ENCODE results near the gene TGFBR3.
A peak's percentile ranks its signal among the peaks of the same experiment; 100 is the strongest.
"Not testable (repeated sequence)": the region's sequence is repeated elsewhere in the genome, so short reads cannot be mapped to it uniquely, and the experiment has no call there.

The TGFBR3 gene

DNA sequence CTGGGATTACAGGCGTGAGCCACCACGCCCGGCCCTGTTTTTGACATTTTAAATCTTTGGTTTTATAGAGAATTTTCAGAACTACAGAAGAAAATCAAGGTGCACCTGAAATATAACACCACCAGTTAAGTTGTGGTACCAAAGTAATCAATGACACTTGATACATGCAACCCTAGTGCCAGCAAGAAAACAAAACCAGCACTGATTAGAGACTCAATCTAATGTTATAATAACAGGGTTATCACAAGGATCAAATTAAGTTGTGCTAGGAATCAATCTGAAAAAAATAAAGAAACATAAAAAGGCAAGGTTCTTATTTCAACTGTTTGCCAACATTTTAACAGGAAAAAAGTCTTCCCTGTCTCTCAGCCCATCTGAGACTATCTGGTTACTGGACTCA, 23.8 kb downstream of the TGFBR3 start:
- no peaks in the 10 kb centered on the region for H3K27me3 ChIP-seq (ENCODE audit: control insufficient read depth, insufficient read depth, low read length)
- H3K4me2 ChIP-seq (ENCODE audit: low read length): no peak overlapping the region
- H3K9me3 ChIP-seq (replicated peaks; ENCODE audit: low read length): no peaks in the 10 kb centered on the region
- H3K36me3 ChIP-seq (ENCODE audit: insufficient read depth, low read length): no peaks in the 10 kb centered on the region
- H3K9ac ChIP-seq (ENCODE audit: low read depth, low read length): no peak overlapping the region
- H3K4me1 ChIP-seq (ENCODE audit: control insufficient read depth, insufficient read depth, low read length): peaks cover 14% of the 10 kb centered on the region
- no peak overlapping the region for H3K4me3 ChIP-seq (ENCODE audit: low read length)

DNA sequence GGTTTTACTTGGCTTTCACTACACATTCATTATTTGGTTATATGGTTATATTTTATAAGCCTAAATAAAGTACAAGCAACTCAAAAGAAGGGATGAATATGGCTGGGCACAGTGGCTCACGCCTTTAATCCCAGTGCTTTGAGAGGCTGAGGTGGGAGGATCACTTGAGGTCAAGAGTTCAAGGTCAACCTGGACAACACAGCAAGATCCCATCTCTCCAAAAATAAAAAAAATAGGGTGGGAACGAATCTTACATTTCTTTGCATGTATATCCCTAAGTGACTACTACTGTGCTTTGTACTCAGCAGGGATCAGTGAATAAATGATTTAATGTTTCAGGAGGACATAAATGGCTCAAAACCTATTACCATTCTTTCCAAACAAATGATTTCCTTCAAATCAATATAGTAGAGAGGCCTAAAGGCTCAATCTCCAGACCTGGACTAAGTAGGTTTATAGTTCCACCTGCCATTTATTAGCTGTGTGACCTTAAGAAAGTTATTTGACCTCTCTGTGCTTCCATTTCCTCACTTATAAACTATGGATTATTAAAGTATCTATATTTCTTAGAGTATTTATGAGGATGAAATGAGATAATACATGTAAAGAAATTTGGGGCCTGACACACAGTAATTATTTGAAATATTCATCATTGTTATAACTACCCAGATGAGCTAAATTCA, 28.3 kb downstream of the TGFBR3 start:
- Histone ChIP-seq H3K9ac (ENCODE audit: low read depth, low read length) (no peak overlapping the region), H3K9me3 (replicated peaks; ENCODE audit: low read length) (no peaks in the 10 kb centered on the region), H3K4me3 (ENCODE audit: low read length) (no peak overlapping the region), H3K27me3 (ENCODE audit: control insufficient read depth, insufficient read depth, low read length) (no peaks in the 10 kb centered on the region), H3K4me1 (ENCODE audit: control insufficient read depth, insufficient read depth, low read length) (no peaks in the 10 kb centered on the region), H3K4me2 (ENCODE audit: low read length) (no peak overlapping the region), H3K36me3 (ENCODE audit: insufficient read depth, low read length) (no peaks in the 10 kb centered on the region)

DNA sequence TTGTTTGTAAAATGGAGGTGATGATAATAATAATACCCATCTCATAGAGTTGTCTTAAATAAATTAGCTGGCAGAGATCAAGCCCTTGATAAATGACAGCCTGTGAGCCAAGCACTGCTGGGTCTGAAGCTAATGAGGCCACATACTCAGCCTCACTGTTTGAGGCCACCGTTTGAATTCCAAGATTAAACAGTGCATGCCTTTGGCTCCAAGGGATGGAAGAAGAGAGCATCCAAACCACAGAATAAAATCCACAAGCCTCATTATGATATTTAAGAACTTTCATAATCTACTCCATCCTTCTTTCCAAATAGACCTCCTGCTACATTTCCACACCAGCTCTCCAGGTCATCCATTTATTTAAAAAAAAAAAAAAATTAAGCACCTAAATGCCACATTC, 29.0 kb downstream of the TGFBR3 start:
- no peaks in the 10 kb centered on the region for H3K9me3 ChIP-seq (replicated peaks; ENCODE audit: low read length)
- no peak overlapping the region for H3K9ac ChIP-seq (ENCODE audit: low read depth, low read length)
- H3K27me3 ChIP-seq (ENCODE audit: control insufficient read depth, insufficient read depth, low read length): no peaks in the 10 kb centered on the region
- no peaks in the 10 kb centered on the region for H3K36me3 ChIP-seq (ENCODE audit: insufficient read depth, low read length)
- H3K4me2 ChIP-seq (ENCODE audit: low read length): no peak overlapping the region
- no peaks in the 10 kb centered on the region for H3K4me1 ChIP-seq (ENCODE audit: control insufficient read depth, insufficient read depth, low read length)
- H3K4me3 ChIP-seq (ENCODE audit: low read length): no peak overlapping the region

DNA sequence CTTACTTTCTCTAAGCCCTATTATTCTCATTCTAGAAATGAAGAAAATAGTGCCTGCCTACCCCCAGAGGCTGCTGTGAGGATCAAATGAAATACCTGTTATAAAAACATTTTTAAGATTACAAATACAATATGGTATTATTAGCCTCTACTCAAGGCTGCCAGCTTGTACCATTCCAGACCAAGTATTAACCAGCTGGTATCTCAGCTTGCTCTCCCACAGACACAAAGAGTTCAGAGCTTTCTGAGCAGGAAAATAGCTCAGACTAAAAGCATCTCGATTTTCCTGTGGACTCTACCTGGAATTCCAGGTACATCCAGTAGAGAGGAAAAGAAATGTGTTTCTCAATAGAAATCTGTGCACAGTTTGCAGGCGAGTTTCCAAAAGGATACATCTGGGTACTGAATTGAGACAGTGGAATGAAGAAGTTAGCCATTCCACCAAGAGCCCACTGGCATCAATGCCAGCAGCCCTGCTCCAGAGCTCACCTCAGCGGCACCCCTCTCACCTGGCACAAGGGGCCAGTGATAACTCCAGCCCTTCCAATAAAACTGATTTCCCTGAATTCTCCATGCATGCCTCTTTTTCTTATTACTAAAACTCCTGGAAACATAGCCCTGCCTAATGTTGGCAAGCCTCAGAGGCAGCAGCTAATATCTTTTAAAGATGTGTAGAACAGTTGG, 31.0 kb downstream of the TGFBR3 start:
- Histone ChIP-seq H3K27me3 (ENCODE audit: control insufficient read depth, insufficient read depth, low read length) (no peaks in the 10 kb centered on the region), H3K9me3 (replicated peaks; ENCODE audit: low read length) (no peaks in the 10 kb centered on the region), H3K36me3 (ENCODE audit: insufficient read depth, low read length) (no peaks in the 10 kb centered on the region), H3K9ac (ENCODE audit: low read depth, low read length) (no peak overlapping the region), H3K4me2 (ENCODE audit: low read length) (no peak overlapping the region), H3K4me1 (ENCODE audit: control insufficient read depth, insufficient read depth, low read length) (peaks cover 8% of the 10 kb centered on the region), H3K4me3 (ENCODE audit: low read length) (no peak overlapping the region)

DNA sequence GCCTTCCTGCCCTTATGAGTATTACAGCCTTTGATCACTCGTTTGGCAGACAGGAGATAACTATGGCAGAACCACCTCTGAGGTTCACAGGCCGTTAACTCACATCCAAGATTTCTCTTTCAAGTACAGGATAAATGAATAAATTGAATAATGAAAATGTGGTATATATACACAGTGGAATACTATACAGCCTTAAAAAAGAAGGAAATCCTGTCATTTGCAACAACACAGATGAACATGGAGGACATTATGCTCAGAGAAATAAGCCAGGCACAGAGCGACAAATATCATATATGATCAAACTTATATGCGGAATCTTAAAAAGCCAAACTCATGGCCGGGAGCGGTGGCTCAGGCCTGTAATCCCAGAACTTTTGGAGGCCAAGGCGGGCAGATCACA, 32.6 kb downstream of the TGFBR3 start:
- Histone ChIP-seq H3K36me3 (ENCODE audit: insufficient read depth, low read length) (no peaks in the 10 kb centered on the region), H3K4me1 (ENCODE audit: control insufficient read depth, insufficient read depth, low read length) (peaks cover 8% of the 10 kb centered on the region), H3K27me3 (ENCODE audit: control insufficient read depth, insufficient read depth, low read length) (no peaks in the 10 kb centered on the region)

DNA sequence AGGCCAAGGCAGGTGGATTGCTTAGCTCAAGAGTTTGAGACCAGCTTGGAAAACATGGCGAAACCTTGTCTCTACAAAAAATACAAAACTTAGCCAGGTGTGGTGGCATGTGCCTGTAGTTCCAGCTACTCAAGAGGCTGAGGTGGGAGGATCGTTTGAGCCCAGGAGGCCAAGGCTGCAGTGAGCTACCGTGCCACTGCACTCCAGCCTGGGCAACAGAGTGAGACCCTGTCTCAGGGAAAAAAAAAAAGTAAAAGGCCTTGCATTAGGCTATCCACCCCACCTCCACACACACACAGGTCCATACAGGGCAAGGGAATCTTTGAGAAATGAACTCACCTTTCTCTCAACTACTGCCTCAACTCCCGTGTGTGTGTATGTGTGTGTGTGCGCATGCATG, 33.9 kb downstream of the TGFBR3 start:
- H3K27me3 ChIP-seq (ENCODE audit: control insufficient read depth, insufficient read depth, low read length); H3K36me3 ChIP-seq (ENCODE audit: insufficient read depth, low read length); H3K9ac ChIP-seq (ENCODE audit: low read depth, low read length); H3K4me1 ChIP-seq (ENCODE audit: control insufficient read depth, insufficient read depth, low read length); H3K4me3 ChIP-seq (ENCODE audit: low read length); H3K9me3 ChIP-seq (replicated peaks; ENCODE audit: low read length); H3K4me2 ChIP-seq (ENCODE audit: low read length): not testable (repeated sequence)

More for the DNA sequence above, 32.6 kb downstream of the TGFBR3 start:
- Histone ChIP-seq H3K4me2 (ENCODE audit: low read length) (no peak overlapping the region), H3K4me3 (ENCODE audit: low read length) (no peak overlapping the region), H3K9me3 (replicated peaks; ENCODE audit: low read length) (no peaks in the 10 kb centered on the region), H3K9ac (ENCODE audit: low read depth, low read length) (no peak overlapping the region)

DNA sequence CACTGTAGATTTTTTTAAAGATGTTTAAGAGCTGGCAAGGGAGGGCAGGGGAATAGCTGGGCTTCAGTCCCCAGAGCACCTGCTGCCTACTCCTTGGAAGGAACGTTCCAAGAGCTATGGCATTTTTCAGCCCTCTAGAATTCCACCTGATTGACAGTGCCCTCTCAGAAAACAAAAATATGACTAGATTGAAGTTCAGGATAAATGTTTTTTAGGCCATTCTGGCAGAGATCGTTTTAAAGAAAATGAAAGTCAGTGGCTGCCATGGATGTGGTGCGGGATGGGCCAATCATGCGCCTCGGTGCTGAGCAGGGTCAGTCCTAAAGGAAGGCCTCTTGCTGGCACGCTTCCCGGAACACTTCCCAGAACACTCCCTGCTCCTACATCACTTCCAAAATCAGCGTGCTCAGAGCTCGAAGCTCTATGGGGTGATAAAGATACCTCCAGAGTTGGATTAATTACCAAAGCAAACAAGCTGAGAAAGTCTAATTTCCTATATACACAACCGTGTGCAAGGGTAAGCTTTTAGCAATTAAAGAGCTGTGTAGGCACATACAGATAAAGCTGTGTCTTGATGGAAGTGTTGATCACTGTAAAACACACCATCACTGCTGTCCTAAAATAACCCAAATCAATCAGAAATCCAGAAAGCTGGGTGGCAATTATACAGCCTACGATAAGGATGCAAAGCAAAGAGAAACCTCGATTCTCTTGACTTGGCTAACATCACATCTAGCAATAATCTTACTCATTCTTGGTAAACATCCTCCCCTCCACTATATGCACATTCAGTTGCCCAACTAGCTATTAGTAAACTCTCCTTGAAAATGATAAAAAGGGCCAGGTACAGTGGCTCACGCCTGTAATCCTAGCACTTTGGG, 34.6 kb downstream of the TGFBR3 start:
- no peaks in the 10 kb centered on the region for H3K27me3 ChIP-seq (ENCODE audit: control insufficient read depth, insufficient read depth, low read length)
- H3K4me1 ChIP-seq (ENCODE audit: control insufficient read depth, insufficient read depth, low read length): peaks cover 14% of the 10 kb centered on the region
- H3K9ac ChIP-seq (ENCODE audit: low read depth, low read length): no peak overlapping the region
- peak overlapping the region; percentile 48 for H3K4me3 ChIP-seq (ENCODE audit: low read length)
- H3K36me3 ChIP-seq (ENCODE audit: insufficient read depth, low read length): no peaks in the 10 kb centered on the region
- H3K4me2 ChIP-seq (ENCODE audit: low read length): peak overlapping the region; percentile 67
- H3K9me3 ChIP-seq (replicated peaks; ENCODE audit: low read length): no peaks in the 10 kb centered on the region

DNA sequence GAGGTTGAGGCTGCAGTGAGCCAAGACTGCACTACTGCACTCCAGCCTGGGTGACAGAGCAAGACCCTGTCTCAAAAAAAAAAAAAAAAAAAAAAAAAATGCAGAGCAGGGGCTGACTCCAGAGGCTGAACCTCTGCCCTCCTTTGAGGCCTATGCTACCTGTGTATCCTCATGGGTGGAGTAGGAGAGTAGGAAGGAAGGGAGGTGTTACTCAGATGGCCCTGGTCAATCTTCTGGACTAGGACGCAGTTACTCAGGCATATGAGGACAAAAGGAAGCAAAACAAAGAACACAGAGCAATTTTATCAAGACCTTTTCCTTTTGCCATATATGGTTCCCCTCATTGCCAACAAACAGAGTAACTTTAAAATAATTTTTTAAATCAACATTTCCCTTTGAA, 35.2 kb downstream of the TGFBR3 start:
- Histone ChIP-seq H3K4me3 (ENCODE audit: low read length) (peak overlapping the region; percentile 48), H3K36me3 (ENCODE audit: insufficient read depth, low read length) (no peaks in the 10 kb centered on the region), H3K9ac (ENCODE audit: low read depth, low read length) (no peak overlapping the region), H3K9me3 (replicated peaks; ENCODE audit: low read length) (no peaks in the 10 kb centered on the region), H3K27me3 (ENCODE audit: control insufficient read depth, insufficient read depth, low read length) (no peaks in the 10 kb centered on the region), H3K4me2 (ENCODE audit: low read length) (peak overlapping the region; percentile 67), H3K4me1 (ENCODE audit: control insufficient read depth, insufficient read depth, low read length) (peaks cover 20% of the 10 kb centered on the region)

DNA sequence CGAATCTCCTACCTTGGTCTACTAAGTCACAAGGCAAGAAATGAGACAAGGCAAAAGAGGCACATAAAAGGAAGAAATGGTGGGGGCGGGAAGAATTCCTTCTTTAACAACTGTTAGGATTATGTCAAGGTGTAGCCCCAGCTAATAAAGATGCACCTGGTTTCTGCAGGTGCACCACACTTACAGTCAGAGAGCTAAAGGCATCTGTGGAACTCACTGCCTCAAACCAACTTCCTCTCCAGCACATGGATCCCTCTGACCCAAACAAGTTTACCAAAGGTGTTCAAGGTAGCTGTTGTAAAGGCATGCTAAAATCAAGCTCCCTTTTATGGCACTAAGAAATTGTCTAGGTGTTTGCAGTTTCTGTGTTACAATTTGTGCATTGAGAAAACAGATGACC, 38.1 kb downstream of the TGFBR3 start:
- Histone ChIP-seq H3K27me3 (ENCODE audit: control insufficient read depth, insufficient read depth, low read length) (no peaks in the 10 kb centered on the region), H3K4me1 (ENCODE audit: control insufficient read depth, insufficient read depth, low read length) (peaks cover 37% of the 10 kb centered on the region), H3K4me3 (ENCODE audit: low read length) (no peak overlapping the region), H3K4me2 (ENCODE audit: low read length) (no peak overlapping the region), H3K36me3 (ENCODE audit: insufficient read depth, low read length) (no peaks in the 10 kb centered on the region), H3K9me3 (replicated peaks; ENCODE audit: low read length) (no peaks in the 10 kb centered on the region), H3K9ac (ENCODE audit: low read depth, low read length) (no peak overlapping the region)

DNA sequence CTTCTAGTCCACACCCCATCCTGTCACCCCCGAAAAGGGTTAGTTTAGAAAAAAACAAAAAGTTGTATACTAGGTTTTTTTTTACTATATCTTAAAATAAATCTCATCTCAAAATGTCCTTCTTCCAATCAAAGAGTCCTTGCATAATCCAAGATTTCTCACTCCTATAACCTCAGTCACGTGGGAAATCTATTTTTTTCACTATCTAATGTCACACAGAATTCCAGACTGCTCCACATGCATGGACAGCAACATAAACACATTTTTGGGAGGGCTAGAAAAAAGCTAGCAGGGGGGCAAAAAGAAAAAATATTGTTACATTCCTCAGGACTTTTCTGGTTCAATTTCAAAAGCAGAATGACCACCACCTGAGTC, 39.3 kb downstream of the TGFBR3 start:
- Histone ChIP-seq H3K4me3 (ENCODE audit: low read length) (no peak overlapping the region), H3K4me2 (ENCODE audit: low read length) (no peak overlapping the region), H3K9ac (ENCODE audit: low read depth, low read length) (no peak overlapping the region), H3K4me1 (ENCODE audit: control insufficient read depth, insufficient read depth, low read length) (peaks cover 35% of the 10 kb centered on the region), H3K9me3 (replicated peaks; ENCODE audit: low read length) (no peaks in the 10 kb centered on the region), H3K36me3 (ENCODE audit: insufficient read depth, low read length) (no peaks in the 10 kb centered on the region), H3K27me3 (ENCODE audit: control insufficient read depth, insufficient read depth, low read length) (no peaks in the 10 kb centered on the region)

DNA sequence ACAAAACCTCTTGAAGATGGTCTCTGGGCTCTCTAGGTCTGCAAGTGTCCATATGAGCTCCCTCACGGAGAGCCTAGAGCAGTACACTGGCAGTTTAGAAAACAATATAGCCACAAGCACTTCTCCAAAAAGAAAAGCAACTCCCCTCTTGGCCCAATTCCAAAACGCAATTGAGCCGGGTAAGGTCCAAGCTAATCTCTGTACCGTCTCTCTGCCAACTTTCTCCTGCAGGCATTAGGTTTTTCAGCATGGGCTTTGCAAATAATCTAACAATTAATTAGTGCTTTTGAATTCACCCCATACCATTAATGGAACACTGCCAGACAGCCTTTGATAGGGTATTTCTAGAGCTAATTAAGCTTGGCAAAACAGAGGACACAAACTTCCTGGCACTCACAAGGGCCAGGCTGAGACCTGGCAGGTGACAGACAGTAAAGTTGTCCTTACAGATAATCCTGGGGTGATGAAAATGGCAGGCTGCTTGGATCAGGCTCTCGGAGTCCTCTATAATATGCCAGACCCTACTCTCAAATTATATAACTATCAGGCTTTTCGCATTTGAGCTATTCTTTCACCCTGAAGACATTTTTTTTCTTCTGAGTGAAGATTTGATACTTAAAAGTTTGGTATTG, 39.8 kb downstream of the TGFBR3 start:
- no peaks in the 10 kb centered on the region for H3K36me3 ChIP-seq (ENCODE audit: insufficient read depth, low read length)
- H3K9ac ChIP-seq (ENCODE audit: low read depth, low read length): peak overlapping the region; percentile 53

More for the DNA sequence above, 39.8 kb downstream of the TGFBR3 start:
- Histone ChIP-seq H3K27me3 (ENCODE audit: control insufficient read depth, insufficient read depth, low read length) (no peaks in the 10 kb centered on the region), H3K4me1 (ENCODE audit: control insufficient read depth, insufficient read depth, low read length) (peaks cover 33% of the 10 kb centered on the region), H3K4me2 (ENCODE audit: low read length) (peak overlapping the region; percentile 65), H3K4me3 (ENCODE audit: low read length) (peak overlapping the region; percentile 22), H3K9me3 (replicated peaks; ENCODE audit: low read length) (no peaks in the 10 kb centered on the region)
